ENCODE results near the gene PHF2.

PHF2 gene

DNA sequence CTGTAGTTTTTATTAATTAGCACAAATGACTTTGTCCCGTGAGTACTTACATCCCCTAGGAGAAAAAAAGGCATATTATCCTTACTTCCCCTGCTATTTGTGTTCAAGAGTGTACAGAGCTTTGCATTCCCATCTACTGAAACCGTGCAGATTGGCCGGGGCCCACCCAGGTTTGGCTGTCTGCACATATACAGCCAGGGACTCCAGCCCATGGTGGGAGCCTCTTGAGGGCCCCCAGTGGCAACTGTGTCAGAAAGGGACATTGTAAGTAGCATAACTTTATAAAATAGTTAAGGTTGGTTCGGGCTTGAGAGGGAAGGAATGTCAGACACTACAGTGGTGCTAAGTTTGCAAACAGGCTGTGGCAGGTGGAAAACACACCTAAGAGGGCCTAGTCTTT, 24.7 kb downstream of the PHF2 start:
- no peak for DNase-seq (ENCODE audit: low read depth in 3 of 3)

DNA sequence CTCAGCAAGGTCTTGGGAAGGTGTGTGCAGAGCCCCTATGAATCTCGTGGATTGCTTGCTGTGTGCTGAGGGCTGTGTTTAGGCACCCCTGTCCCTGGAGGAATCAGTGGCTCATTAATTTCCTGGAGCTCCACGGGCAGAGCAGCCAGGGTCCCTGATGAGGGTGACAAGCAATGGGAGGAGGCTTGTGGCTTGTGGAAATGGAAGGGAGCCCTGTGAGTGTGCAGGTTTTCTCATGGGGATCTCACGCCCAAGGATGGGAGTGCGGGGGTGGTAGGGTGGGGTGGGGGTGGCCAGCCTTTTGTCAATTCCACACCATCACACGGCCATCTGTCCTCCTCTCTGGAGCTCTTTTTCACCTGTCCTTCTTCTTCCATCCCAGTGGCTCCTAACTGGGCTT, 25.3 kb downstream of the PHF2 start:
- no peak for DNase-seq (ENCODE audit: low read depth in 3 of 3)

DNA sequence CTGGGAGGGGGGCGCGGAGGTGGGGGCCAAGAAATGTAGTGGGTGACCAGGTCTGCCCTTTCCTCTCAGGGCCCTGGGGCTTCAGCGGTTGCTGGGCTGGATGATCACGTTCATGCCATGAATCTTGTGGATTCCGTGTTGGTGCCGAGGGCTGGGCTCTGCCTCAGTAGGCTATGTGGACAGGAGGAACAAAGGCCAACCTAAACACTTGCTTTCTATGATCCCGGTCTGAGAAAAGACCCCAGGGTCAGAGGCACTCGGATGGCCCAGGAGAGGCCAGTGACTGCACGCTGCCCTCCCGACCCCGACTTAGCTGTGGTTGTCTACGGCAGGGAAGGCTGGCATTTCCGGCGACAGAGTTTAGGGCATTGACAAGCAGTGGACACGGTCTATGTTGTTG, 26.6 kb downstream of the PHF2 start:
- no peak for DNase-seq (ENCODE audit: low read depth in 3 of 3)

DNA sequence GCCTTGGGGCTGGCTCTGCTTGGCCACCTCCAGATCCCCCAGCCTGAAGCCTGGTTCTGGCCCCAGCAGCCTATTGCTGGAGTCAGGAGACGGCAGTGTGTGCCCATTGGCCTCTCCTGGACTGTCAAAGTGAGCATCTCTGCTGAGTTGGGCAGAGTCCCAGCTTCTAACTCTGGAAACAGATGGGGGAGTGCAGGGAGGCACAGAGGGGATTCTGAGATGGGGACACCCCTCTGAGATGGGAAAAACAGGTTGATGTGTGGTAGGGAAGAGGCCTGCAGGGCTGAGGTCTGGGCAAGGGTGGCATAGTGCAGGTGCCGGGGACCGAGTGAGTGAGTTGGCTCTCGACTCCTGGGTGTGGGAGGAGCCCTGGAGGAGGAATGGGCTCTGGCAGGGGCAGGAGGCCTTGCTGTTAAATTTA, 27.5 kb downstream of the PHF2 start:
- no peak for DNase-seq (ENCODE audit: low read depth in 3 of 3)

DNA sequence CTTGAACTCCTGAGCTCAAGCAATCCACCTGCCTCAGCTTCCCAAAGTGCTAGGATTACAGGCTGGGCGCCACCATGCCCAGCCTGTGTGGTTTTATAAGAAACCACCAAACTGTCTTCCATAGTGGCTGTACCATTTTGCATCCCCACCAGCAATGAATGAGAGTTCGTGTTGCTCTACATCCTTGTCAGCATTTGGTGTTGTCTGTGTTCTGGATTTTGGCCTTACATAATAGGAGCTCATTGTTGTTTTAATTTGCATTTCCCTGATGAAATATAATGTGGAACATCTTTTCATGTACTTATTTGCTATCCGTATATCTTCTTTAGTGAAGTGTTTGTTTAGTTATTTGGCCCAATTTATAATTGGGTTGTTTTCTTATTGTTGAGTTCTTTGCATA, 29.8 kb downstream of the PHF2 start:
- no peak for DNase-seq (ENCODE audit: low read depth in 3 of 3)

DNA sequence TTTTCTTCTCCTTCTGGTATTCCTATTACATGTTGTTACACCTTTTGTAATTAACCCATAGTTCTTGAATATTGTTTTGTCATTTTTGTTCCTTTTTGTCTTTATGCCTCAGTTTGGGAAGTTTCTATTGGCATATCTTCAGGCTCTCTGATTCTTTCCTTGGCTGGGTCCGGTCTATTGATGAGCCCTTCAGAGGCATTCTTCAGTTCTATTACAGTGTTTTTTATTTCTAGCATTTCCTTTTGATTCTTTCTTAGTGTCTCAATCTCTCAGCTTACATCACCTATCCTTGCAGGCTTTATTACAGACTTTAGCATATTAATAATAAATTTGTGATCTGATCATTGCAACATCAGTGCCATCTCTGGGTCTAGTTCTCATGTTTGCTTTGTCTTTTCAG, 33.8 kb downstream of the PHF2 start:
- DNase-seq (ENCODE audit: low read depth in 3 of 3) = no peak

DNA sequence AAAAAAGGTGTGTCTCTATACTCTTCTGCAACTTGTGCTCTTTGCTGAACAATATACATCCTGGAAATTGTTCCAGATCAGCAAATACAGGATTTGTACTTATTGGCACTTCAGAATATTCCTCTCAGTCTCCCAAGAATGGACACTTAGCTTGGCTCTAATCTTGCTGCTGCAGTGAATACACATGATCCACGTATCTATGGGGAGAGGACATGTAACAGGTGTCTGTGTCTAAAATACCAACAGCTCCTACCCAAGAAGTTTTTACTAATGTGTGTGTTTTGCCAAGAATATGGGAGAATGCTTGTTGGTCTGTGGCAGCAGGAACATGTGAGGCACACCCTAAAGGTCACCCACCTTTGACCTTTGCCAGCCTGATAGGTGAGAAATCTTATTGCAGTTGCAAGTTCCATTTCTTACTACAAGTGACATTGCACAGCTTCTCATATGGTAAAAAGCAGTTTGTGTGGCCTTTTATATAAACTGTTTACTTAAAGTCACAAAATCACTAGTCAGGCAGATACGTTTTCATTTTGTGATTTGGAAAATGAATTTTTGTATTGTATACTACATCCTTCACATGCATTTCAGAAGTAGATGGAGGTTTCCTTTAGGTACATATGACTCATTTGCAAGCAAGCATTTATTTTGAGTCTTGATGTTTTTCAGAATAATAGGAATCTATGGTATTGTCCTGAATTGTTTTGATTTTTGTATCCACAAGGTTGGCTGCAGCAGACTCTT, 35.8 kb downstream of the PHF2 start:
- no peak for DNase-seq (ENCODE audit: low read depth in 3 of 3)

DNA sequence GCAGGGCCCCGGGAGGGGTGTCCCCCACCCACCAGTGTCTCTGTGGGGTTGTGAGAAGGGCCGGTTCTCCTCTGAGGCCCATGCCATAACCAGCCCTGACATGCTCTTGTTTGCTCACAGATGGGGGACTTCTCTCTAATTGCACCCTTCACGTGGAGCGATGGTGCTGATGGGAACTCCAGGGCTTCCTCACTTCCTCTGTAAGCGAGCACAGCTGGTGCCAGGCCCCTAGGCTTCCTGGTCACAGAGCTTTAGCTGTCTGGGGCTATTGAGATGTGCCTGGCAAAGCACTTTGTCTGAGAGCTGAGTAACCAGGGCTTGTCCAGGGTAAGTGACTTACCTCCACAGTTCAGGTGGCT, 36.4 kb downstream of the PHF2 start:
- DNase-seq (ENCODE audit: low read depth in 3 of 3) = no peak

DNA sequence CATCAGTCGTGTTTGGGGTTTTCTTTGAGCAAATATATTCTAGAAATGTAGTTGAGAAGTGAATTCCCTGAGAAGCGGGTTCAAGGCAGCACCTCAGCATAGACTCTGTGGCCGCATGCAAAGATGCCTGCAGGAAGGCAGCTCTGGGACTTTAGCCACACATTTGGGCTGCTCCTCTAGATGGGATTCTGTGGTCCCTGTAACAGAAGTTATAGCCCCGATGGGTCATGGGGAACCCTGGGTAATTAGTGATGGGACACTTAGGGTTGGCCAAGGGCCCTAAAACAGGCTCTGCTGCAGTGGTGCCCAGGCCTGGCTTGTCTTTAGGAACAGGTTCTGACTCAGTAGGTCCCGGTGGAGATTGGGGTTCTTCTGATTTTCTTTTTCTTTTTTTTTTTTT, 36.8 kb downstream of the PHF2 start:
- no peak for DNase-seq (ENCODE audit: low read depth in 3 of 3)

DNA sequence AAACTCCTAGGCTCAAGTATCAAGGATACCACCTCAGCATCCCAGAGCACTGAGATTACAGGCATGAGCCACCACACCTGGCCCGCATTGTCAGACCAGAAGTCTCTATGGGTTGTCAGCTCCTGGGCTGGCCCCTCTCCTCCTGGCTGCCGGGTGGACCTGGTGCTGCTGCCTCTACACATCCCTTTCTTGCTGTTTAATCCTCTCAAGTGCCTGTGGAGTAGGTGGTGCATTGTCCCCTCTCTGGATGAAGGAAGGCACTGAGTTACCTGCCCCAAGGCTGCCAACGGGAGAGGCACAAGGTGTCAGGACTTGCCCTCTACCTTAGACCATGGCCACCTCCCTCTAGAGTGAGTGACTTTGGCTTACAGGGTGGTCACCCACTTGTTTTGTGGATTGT, 37.4 kb downstream of the PHF2 start:
- DNase-seq (ENCODE audit: low read depth in 3 of 3) = no peak

DNA sequence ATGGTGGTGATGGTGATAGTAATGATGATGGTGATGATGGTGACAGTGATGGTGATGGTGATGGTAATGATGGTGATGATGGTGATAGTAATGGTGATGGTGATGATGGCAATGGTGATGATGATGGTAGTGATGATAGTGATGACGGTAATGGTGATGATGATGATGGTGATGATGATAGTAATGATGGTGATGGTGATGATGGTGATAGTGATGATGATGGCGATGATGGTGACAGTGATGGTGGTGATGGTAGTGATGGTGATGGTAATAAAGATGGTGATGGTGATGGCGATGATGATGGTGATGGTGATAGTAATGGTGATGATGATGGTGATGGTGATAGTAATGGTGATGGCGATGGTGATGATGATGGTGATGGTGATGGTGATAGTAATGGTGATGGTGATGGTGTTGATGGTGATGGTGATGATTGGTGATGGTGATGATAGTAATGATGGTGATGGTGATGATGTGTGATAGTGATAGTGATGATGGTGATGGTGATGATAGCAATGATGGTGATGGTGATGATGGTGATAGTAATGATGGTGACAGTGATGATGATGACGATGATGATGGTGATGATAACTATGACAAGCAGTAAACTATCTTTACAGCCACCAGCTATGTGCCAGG, 38.6 kb downstream of the PHF2 start:
- no peak for DNase-seq (ENCODE audit: low read depth in 3 of 3)

DNA sequence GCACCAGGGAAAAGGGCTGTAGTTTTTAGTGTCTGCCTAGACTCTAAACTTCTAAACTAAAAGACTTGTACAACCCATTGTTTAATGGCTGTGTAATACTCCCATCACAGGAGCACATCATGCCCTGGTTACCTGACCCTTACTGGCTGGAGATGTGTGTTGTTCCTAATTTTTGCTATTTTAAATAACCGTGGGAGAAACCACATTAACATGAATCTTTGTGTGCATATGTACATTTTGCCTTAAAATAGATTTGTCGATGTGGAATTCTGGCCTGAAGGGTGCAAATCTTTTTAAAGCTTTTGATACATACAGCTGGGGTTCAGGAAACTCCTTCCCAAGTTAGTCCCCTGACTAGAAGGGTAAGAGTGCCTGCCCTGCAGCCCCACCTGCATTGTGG, 39.7 kb downstream of the PHF2 start:
- DNase-seq (ENCODE audit: low read depth in 3 of 3) = no peak

DNA sequence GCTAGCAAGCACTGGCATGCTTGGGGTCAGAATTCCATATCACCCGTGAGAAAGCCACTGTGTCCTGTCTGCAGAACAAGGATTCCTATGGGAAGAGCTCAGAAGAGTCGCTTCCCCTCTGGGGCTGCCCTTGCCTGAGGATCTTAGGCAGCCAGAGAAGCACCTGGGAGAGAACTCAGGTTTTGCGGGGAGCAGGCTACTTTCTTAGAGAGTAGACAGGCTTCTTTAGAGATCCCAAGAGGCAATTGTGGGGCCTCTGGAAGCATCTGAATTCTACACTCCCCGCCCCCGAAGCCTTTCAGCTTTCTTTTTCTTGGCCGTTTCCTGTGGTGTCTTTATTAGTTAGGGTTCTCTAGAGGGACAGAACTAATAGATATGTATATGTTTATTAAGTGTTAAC, 40.9 kb downstream of the PHF2 start:
- DNase-seq (ENCODE audit: low read depth in 3 of 3) = no peak

DNA sequence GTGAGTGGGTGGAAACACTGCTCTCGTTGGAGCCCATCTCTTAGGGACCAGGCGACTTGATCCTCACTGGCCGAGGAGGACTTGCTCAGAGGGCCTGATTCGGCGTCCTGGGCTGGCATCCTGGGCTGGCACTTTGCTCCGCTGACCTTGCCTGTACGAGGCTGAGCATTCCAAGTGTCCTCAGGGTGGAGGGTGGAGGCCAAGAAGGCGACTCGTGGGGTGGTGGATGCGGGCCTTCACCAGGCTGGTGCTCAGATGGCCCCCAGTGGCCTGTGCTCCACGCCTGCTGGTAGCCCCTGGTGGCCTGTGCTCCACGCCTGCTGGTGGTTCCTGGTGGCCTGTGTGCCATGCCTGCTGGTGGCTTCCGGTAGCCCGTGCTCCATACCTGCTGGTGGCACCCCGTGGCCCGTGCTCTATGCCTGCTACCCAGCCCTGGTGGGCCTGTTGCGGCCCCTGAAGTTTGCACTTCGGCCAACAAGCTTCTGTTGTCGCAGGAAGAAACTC, 42.9 kb downstream of the PHF2 start:
- DNase-seq (ENCODE audit: low read depth in 3 of 3) = no peak

DNA sequence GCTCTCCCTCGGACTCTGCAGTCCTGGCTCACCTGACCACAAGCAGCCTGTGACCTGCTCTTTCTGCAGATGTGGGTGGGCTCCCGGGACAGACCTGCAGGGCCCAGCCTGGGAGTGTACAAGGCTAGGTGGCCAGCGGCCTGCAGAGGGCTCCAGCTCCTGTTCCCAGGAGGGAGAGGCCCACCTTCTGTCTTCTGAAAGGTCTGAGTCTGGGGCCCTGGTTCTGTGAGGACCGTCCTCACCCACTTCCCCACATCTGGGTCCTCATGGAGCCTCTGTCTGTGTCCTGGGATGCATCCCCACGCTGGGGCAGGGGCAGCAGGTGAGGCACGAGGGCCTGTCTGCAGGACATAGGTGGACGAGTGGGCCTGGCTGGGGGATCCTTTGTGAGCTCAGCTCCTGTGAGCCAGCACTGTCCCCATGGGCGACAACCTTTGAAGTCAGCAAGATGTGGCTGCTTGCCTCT, 43.7 kb downstream of the PHF2 start:
- no peak for DNase-seq (ENCODE audit: low read depth in 3 of 3)

DNA sequence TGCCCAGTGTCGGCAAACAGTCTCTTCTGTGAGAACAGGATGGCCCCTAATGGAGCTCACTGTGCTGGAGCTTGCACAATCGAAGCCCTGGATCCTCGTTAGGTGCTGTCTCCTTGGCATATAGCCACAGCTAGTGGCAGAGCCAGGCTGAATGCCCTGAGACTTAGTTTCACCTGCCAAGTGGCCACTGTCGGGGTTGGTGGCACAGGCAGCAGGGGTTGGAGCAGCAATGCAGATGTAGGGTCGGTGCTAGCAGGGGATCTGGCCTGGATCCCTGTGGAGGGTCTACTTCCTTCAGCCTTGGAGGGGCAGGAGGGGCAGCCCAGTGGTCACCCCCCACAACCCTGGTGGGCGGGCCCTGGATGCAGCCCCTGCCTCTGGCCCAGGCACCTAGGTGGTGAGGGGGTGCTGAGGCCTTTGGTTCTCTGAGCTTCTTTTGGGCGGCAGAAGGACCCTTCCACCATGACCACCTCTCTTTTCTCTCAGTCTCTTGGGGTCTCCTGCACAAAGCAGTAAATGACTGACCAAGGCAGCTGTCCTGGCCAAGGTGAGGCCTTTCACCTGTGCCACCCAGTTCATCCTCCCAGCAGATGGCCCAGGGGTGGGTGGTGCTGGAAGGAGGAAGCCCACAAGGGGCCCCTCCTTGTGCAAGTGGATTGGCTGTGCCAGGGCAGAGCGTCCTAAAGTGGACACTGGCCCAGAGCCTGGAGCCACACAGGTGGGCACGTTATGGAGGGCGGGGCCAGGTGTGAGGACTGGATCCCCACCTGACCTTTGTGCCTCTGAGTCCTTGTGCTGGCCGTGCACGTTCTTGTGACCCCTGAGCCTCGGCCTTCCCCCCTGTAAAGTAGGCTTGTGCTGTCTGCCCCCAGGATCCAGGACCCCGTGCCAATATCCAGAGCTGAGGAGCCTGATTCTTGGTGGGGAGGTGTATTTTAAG, 44.8 kb downstream of the PHF2 start:
- no peak for DNase-seq (ENCODE audit: low read depth in 3 of 3)

DNA sequence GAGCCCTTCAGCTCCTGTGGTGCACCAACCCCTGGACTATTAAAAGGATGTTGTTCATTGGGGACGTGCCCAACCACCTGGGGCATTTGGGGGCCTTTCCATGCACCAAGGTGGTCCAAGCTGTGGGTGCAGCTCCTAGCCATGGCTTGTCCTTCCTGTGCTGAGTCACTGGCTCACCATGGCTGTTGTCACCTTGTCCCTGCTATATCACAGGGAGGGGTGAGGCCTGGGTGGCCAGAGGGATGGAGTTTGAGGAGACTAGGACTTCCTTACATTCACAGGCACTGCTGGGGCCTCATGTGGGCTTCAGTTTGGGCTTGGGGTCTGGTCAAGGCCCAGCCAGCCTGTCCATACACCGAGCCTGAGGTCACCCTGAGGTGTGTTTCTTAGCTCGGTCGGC, 45.5 kb downstream of the PHF2 start:
- no peak for DNase-seq (ENCODE audit: low read depth in 3 of 3)

DNA sequence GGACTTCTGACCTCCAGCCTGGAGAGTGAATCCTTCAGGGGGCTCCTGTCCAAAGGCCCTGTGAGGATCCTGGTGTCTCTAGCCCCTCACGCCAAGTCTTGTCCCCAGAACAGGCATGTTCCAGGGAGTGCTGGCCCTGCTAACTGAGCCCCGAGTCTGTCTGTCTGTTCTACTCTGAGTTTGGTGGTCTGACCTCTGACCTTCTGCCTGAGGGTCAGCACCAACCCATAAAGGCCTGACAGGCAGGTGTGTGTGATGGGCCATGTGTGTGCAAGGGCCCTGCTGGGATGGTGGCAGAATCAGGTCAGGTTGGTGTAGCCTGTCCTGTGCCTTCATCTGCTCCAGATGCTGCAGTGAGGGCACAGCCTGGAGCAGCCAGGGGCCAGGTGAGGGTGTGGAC, 46.3 kb downstream of the PHF2 start:
- DNase-seq (ENCODE audit: low read depth in 3 of 3) = no peak

DNA sequence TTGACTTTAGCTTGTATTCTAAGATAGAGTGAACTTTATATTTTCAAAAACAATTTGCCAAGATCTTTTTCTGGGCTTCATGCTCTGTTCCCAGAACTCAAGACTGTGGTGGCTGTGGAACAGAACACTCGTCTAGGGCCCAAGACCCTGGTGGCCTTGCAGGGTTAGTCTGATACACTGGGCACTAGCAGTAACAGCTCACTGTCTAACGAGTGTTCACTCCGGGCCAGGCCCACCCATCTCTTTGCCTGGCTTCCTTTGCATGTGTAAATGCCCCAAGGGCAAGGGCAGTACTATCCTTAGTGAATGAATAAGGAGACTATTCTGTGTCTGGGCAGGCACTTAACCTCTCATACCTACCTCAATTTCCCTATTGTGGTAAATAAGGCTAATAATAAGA, 47.4 kb downstream of the PHF2 start:
- no peak for DNase-seq (ENCODE audit: low read depth in 3 of 3)

DNA sequence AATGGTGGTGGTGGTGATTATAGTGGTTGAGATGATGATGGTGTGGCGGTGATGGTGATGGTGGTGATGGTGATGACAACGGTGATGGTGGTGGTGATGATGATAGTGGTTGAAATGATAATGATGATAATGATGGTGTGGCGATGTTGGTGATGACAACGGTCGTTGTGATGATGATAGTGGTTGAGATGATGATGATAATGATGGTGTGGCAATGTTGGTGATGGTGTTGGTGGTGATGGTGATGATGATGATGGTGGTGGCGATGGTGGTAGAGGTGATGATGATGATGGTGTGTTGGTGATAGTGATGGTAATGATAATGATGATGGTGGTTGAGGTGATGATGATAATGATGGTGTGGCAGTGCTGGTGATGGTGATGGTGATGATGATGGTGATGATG, 48.0 kb downstream of the PHF2 start:
- no peak for DNase-seq (ENCODE audit: low read depth in 3 of 3)

DNA sequence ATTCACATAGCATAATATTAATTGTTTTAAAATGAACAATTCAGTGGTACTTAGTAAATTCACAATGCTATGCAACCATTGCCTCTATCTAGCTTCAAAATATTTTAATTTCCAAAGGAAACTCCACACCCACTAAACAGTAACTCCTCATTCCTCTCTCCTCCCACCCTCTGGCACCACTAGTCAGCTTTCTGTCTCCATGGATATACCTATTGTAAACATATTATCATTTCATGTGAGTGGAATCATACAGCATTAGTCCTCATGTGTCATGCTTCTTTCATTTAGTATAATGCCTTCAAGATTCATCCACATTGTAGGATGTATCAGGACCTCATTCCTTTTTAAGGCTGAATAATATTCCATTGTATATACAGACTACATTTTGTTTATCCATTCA, 48.6 kb downstream of the PHF2 start:
- no peak for DNase-seq (ENCODE audit: low read depth in 3 of 3)

DNA sequence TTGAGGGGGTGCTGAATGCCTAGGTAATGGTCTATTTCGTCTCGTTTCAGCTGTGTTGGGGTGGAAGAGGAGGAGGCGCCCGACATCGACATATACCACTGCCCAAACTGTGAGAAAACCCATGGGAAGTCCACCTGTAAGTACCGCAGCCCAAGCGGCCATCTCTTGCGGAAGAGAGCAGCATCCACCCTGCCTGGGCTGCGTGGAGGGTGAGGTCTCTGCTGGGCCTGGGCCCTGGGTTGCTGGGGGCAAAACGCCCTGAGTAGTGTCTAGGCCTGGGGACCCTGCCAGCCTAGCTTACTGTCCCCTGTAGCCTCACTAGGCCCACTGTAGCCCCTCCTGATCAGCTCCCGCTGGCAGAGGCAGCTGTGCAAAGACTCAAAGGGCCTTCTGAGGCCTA, 53.5 kb downstream of the PHF2 start:
- DNase-seq (ENCODE audit: low read depth in 3 of 3) = no peak

Measured in stimulated activated CD4-positive, alpha-beta T cell treated with anti-CD3 and anti-CD28 coated beads, TNF-alpha, amount 100 ng/mL, for 24 hours (primary cell).